Measurements from ENCODE around the gene DDX56.
"Not testable (repeated sequence)": the region's sequence is repeated elsewhere in the genome, so short reads cannot be mapped to it uniquely, and the experiment has no call there.

DDX56 gene

DNA sequence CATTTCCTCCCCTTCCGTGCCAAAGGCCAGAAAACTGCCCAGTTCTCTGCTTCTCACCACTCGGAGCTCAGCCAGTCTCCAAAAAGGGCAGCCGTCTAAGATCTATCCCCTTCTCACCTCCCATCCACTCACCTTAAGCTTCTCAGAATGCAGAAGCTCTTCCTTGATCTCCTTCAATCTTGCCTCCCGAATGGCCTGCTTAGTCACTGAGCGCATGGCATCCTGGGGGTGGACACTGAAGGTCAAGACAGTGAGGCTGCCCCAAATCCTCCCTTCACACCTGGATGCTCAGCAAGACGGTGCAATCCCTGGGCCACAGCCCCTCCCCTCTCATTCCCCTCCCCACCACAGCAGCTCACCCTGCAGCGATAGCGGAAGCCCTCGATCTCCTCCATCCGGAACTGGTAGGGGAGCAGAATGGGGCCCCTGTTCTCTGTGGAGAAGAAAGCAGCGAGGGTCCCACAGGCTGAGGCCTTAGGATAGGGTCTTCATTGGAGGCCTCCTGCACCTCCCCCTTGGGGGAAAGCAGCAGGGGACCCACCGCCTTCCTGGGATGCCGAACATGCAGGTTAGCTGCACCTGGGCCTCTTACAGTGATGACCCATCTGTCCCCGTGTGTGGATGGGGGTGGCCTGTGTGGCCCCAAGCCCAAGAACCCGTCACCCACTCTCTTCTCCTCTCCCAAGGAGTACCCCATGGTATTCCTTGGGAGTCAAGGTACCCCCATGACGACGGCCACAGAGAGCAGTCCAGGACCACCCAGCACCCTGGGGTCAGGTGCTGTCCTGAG is 4.7 kb downstream of the DDX56 start:
- H3K27me3 ChIP-seq (ENCODE audit: low read depth, low read length) = no peaks in the 10 kb centered on the region
- H3K4me3 ChIP-seq (ENCODE audit: low read depth in 1 of 2, low read length in 2 of 2) = no peak overlapping the region
- no peak overlapping the region for H3K27ac ChIP-seq (ENCODE audit: low read length)
- peaks cover 76 to 86% of the 10 kb centered on the region in 2 donors for H3K36me3 ChIP-seq (ENCODE audit: control insufficient read depth in 1 of 2, insufficient read depth in 2 of 2, low read length in 2 of 2)
- H3K9me3 ChIP-seq (ENCODE audit: control insufficient read depth in 1 of 2, low read length in 2 of 2) = no peaks in the 10 kb centered on the region
- peaks cover 9 to 13% of the 10 kb centered on the region in 2 donors for H3K4me1 ChIP-seq (ENCODE audit: control insufficient read depth in 1 of 2, insufficient read depth in 2 of 2, low read length in 2 of 2)

DNA sequence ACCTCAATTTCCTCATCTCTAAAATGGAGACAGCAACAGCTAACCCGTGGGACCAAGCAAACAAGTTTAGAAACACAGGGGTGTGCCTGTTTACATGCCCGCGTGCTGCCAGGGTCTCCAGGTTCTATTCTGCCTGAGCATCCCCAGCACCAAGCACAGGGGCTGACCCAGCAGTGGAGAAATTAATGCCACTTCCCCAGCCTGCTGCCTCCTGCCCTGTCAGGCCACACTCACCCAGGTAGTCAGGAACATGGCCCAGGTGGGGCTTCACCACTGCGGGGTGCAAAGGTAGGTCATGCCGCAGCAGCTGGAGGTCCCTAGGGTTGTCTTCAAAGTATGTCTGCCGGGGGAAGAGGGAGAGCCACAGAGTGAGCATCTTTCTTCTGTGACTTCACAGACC is 5.8 kb downstream of the DDX56 start:
- no peaks in the 10 kb centered on the region for H3K9me3 ChIP-seq (ENCODE audit: control insufficient read depth in 1 of 2, low read length in 2 of 2)
- no peaks in the 10 kb centered on the region for H3K27me3 ChIP-seq (ENCODE audit: low read depth, low read length)
- peaks cover 5 to 7% of the 10 kb centered on the region in 2 donors for H3K4me1 ChIP-seq (ENCODE audit: control insufficient read depth in 1 of 2, insufficient read depth in 2 of 2, low read length in 2 of 2)
- no peak overlapping the region for H3K27ac ChIP-seq (ENCODE audit: low read length)
- H3K36me3 ChIP-seq (ENCODE audit: control insufficient read depth in 1 of 2, insufficient read depth in 2 of 2, low read length in 2 of 2) = peaks cover 76 to 88% of the 10 kb centered on the region in 2 donors
- H3K4me3 ChIP-seq (ENCODE audit: low read depth in 1 of 2, low read length in 2 of 2) = no peak overlapping the region

DNA sequence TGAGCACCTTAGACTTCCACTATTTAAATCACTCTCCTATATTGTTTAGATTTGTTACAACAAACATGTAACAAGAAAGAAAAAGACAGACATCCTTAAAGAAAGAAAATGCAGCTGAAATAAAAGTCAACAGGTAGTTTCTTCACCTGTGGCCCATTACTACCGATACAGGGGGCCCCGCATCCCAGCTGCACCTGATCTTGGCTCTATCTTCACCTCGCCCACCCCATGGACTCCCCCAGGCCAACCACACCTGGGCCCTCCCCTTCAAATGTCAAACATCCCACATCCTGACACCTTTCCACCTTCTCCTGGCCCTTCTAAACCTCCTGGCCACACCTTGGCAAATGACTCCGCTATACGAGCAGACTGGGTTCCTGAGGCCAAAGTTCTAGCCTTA is 7.0 kb downstream of the DDX56 start:
- no peak overlapping the region for H3K4me3 ChIP-seq (ENCODE audit: low read depth in 1 of 2, low read length in 2 of 2)
- H3K36me3 ChIP-seq (ENCODE audit: control insufficient read depth in 1 of 2, insufficient read depth in 2 of 2, low read length in 2 of 2) = peaks cover 64 to 77% of the 10 kb centered on the region in 2 donors
- no peaks in the 10 kb centered on the region for H3K9me3 ChIP-seq (ENCODE audit: control insufficient read depth in 1 of 2, low read length in 2 of 2)
- H3K4me1 ChIP-seq (ENCODE audit: control insufficient read depth in 1 of 2, insufficient read depth in 2 of 2, low read length in 2 of 2) = no peaks in the 10 kb centered on the region
- H3K27ac ChIP-seq (ENCODE audit: low read length) = no peak overlapping the region
- H3K27me3 ChIP-seq (ENCODE audit: low read depth, low read length) = no peaks in the 10 kb centered on the region

DNA sequence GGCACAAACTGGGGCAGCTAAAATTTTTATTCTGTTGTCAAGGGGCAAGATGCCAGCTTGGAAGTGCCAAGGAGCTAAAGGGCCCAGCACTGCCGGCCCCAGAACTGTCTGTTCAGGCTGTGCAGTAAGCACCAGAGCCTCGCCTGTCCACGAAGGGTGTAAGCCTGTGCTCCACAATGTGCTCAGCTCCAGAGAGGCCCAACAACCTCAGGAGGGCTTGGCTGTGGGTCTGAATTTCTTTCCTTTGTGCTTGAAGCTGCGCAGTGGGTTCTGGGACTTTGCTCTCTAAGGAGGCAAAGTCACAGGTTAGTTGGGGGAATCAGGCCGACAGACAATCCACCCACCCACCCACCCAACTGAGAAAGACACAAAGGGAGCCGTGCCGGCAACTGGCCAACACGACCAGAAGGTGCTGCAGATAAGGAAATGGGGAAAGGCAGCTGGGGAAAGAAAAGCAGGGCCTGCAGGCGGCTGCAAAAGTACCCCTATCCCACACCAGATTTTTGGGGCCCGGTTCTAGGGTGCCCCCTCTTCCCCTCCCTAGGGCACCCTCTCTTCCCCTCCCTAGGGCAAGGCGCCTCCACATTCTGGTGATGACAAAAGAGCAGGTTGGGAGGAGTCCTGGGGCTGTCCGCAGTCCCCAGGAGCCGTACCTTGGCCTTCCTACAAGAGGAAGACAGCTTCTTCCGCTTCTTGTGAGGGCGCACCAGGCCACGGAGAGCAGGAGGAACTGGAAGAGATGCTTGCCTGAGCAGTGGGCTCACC is 7.7 kb downstream of the DDX56 start:
- Histone ChIP-seq H3K36me3 (ENCODE audit: control insufficient read depth in 1 of 2, insufficient read depth in 2 of 2, low read length in 2 of 2) (peaks cover 59 to 70% of the 10 kb centered on the region in 2 donors), H3K9me3 (ENCODE audit: control insufficient read depth in 1 of 2, low read length in 2 of 2) (no peaks in the 10 kb centered on the region), H3K27me3 (ENCODE audit: low read depth, low read length) (no peaks in the 10 kb centered on the region), H3K4me1 (ENCODE audit: control insufficient read depth in 1 of 2, insufficient read depth in 2 of 2, low read length in 2 of 2) (no peaks in the 10 kb centered on the region), H3K27ac (ENCODE audit: low read length) (no peak overlapping the region), H3K4me3 (ENCODE audit: low read depth in 1 of 2, low read length in 2 of 2) (no peak overlapping the region)

DNA sequence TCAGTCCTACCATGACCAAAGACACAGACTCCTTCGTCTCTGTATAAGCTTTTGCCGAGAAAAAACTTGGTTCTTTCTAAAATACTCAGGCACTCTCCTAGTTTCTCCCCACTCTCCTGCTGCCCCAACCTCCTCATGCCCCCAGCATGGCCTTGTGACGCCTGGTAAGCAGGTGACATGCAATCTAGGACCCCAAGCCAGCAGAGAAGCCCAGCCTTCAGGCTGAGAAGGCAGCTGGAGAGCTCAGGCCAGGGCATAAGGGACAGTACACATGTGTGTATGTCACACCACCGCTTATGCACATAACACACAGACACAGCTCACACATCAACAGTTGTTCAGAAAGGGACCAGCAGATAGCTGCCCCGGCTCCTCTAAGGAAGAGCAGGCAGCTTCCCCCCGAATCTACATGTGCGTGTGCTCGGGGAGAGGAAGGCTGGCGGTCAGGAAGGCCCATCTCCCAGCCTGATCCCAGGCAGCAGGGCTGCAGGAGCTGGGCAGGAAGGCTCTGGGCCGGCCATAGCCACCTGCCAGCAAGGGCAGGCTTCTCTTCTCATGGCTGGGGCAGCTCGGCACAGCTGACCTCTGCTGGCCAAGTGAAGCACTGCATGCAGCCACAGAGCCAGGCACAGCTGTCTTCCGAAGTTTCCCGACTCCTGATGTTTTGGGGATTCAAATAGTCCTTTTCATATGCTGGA is 8.5 kb downstream of the DDX56 start:
- H3K9me3 ChIP-seq (ENCODE audit: control insufficient read depth in 1 of 2, low read length in 2 of 2) = no peaks in the 10 kb centered on the region
- no peak overlapping the region for H3K4me3 ChIP-seq (ENCODE audit: low read depth in 1 of 2, low read length in 2 of 2)
- H3K4me1 ChIP-seq (ENCODE audit: control insufficient read depth in 1 of 2, insufficient read depth in 2 of 2, low read length in 2 of 2) = no peaks in the 10 kb centered on the region
- H3K36me3 ChIP-seq (ENCODE audit: control insufficient read depth in 1 of 2, insufficient read depth in 2 of 2, low read length in 2 of 2) = peaks cover 52 to 63% of the 10 kb centered on the region in 2 donors
- no peak overlapping the region for H3K27ac ChIP-seq (ENCODE audit: low read length)
- no peaks in the 10 kb centered on the region for H3K27me3 ChIP-seq (ENCODE audit: low read depth, low read length)

DNA sequence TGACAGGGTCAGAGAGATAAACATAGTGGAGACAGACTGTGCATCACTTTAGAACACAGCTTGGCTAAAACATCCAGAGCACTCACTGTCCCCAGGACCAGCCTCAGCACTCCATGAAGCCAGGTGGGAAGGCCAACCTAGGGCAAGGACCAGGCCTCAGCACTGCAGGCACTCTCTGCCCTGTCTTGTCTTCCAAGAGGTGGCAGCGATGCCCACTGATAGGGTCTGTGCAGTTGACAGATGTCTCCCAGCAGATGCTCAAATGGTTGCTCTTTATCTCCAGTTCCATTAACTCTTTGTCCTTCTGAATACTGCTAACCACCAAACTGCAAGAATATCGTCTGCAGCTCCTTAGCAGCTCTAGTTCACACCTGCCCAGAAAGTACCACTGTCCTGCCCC is 9.1 kb downstream of the DDX56 start:
- H3K4me1 ChIP-seq (ENCODE audit: control insufficient read depth in 1 of 2, insufficient read depth in 2 of 2, low read length in 2 of 2) = no peaks in the 10 kb centered on the region
- no peaks in the 10 kb centered on the region for H3K27me3 ChIP-seq (ENCODE audit: low read depth, low read length)
- no peak overlapping the region for H3K27ac ChIP-seq (ENCODE audit: low read length)
- H3K36me3 ChIP-seq (ENCODE audit: control insufficient read depth in 1 of 2, insufficient read depth in 2 of 2, low read length in 2 of 2) = peaks cover 45 to 56% of the 10 kb centered on the region in 2 donors
- no peaks in the 10 kb centered on the region for H3K9me3 ChIP-seq (ENCODE audit: control insufficient read depth in 1 of 2, low read length in 2 of 2)
- no peak overlapping the region for H3K4me3 ChIP-seq (ENCODE audit: low read depth in 1 of 2, low read length in 2 of 2)

DNA sequence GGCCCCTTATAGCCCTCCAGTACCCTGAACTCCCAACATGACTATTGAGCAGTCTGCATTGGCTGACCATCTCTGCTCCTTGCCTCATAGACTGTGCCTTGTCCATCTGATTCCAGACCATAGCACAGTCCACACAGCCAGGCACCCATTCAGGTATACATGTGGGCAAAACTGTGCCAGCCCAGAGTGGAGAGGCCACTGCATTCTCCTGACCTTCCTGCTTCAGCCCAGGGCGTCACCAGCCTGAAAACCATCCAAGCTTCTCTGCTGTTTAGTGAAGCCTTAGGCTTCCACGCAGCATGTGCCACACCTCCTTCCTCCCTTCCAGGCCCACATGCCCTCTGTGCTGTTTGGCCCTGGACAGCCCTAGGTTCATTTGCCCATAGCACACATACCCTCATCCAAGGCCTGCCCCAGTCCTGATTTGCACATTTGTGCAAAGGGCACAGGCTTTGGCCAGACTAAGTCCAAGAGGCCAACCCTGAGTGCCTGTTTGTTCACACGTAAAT is 10.5 kb downstream of the DDX56 start:
- Histone ChIP-seq H3K36me3 (ENCODE audit: control insufficient read depth in 1 of 2, insufficient read depth in 2 of 2, low read length in 2 of 2) (peaks cover 31 to 43% of the 10 kb centered on the region in 2 donors), H3K27ac (ENCODE audit: low read length) (no peak overlapping the region), H3K4me1 (ENCODE audit: control insufficient read depth in 1 of 2, insufficient read depth in 2 of 2, low read length in 2 of 2) (no peaks in the 10 kb centered on the region), H3K4me3 (ENCODE audit: low read depth in 1 of 2, low read length in 2 of 2) (no peak overlapping the region), H3K9me3 (ENCODE audit: control insufficient read depth in 1 of 2, low read length in 2 of 2) (no peaks in the 10 kb centered on the region), H3K27me3 (ENCODE audit: low read depth, low read length) (no peaks in the 10 kb centered on the region)

DNA sequence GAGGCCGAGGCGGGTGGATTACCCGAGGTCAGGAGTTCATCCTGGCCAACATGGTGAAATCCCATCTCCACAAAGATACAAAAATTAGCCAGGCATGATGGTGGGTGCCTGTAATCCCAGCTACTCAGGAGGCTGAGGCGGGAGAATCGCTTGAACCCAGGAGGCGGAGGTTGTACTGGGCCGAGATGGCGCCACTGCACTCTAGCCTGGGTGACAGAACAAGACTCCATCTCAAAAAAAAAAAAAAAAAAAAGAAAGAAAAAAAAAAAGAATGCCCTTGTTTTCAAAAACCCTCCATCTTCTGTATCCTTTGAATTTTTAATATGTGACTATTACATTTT is 11.1 kb downstream of the DDX56 start:
- not testable (repeated sequence) for H3K27ac ChIP-seq (ENCODE audit: low read length); H3K4me3 ChIP-seq (ENCODE audit: low read depth in 1 of 2, low read length in 2 of 2); H3K4me1 ChIP-seq (ENCODE audit: control insufficient read depth in 1 of 2, insufficient read depth in 2 of 2, low read length in 2 of 2); H3K9me3 ChIP-seq (ENCODE audit: control insufficient read depth in 1 of 2, low read length in 2 of 2); H3K27me3 ChIP-seq (ENCODE audit: low read depth, low read length)
- H3K36me3 ChIP-seq (ENCODE audit: control insufficient read depth in 1 of 2, insufficient read depth in 2 of 2, low read length in 2 of 2) = peaks cover 25 to 36% of the 10 kb centered on the region in 2 donors

DNA sequence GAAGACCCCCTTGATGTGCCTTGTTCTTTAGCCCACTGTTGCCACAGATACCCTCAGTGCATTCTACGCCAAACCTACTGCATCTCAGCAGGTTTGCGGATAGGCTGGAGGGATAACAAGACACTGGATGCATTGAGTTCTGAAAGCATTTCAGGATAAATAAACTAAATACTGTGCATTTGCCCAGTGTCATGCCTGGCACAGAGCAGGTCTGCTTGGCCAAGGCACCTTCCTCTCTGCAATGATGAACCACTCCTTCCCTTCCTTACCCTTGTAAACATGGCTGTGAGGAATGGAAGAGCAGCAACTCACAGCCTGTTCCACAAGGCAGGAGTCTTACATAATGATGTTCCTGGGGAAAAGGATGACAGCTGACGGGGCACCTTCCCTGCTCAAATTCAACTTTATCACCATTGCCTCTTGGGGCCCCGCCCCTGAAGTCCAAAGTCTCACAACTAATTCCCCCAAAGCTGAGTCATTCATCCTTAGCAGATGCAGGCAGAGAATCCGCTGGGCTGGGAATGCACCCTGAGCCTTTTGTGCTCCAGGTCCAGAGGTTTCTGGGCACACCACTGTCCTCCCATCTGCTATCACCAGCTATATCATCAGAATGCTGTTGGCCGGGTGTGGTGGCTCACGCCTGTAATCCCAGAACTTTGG is 11.6 kb downstream of the DDX56 start:
- H3K27me3 ChIP-seq (ENCODE audit: low read depth, low read length) = no peaks in the 10 kb centered on the region
- H3K4me1 ChIP-seq (ENCODE audit: control insufficient read depth in 1 of 2, insufficient read depth in 2 of 2, low read length in 2 of 2) = no peaks in the 10 kb centered on the region
- H3K27ac ChIP-seq (ENCODE audit: low read length) = no peak overlapping the region
- no peaks in the 10 kb centered on the region for H3K9me3 ChIP-seq (ENCODE audit: control insufficient read depth in 1 of 2, low read length in 2 of 2)
- H3K4me3 ChIP-seq (ENCODE audit: low read depth in 1 of 2, low read length in 2 of 2) = no peak overlapping the region
- H3K36me3 ChIP-seq (ENCODE audit: control insufficient read depth in 1 of 2, insufficient read depth in 2 of 2, low read length in 2 of 2) = peaks cover 20 to 31% of the 10 kb centered on the region in 2 donors

DNA sequence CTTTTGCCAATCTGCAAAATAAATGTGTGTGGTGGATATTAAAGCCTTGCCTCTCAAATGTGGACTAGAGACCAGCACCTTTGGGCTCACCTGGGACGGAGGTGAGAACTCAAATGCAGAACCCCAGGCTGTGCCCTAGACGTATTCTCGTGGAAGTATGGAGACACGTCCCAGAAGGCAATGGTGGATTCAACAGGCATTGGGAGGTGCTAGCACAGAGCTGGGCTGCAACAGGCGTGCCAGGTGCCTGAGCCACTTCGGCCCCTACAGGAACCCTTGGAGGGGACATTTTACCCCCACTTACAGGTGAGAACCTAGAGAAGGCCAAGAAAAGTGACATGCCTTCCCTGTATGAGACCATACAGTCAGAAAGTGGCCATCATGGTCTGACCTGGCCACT is 12.2 kb downstream of the DDX56 start:
- no peaks in the 10 kb centered on the region for H3K9me3 ChIP-seq (ENCODE audit: control insufficient read depth in 1 of 2, low read length in 2 of 2)
- H3K4me3 ChIP-seq (ENCODE audit: low read depth in 1 of 2, low read length in 2 of 2) = no peak overlapping the region
- H3K4me1 ChIP-seq (ENCODE audit: control insufficient read depth in 1 of 2, insufficient read depth in 2 of 2, low read length in 2 of 2) = no peaks in the 10 kb centered on the region
- peaks cover 14 to 25% of the 10 kb centered on the region in 2 donors for H3K36me3 ChIP-seq (ENCODE audit: control insufficient read depth in 1 of 2, insufficient read depth in 2 of 2, low read length in 2 of 2)
- H3K27ac ChIP-seq (ENCODE audit: low read length) = no peak overlapping the region
- no peaks in the 10 kb centered on the region for H3K27me3 ChIP-seq (ENCODE audit: low read depth, low read length)

DNA sequence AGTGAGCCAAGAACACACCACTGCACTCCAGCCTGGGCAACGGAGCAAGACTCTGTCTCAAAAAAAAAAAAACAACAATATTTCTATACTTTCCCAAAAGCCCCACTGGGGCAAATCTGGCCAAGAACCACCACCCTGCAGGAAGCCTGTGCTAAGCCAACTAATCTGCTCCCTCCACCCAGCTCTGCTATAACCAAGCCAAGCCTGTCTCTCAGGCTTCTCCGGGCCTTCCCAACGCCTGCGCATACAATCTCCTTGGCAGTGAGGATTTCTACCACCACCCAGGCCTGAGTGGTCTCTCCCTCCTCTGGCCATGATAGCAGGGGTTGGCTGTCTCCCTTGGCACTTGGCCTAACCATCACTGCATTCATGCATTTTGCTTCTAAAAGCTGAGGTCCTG is 14.2 kb downstream of the DDX56 start:
- Histone ChIP-seq H3K9me3 (ENCODE audit: control insufficient read depth in 1 of 2, low read length in 2 of 2) (no peaks in the 10 kb centered on the region), H3K4me3 (ENCODE audit: low read depth in 1 of 2, low read length in 2 of 2) (no peak overlapping the region), H3K36me3 (ENCODE audit: control insufficient read depth in 1 of 2, insufficient read depth in 2 of 2, low read length in 2 of 2) (peaks cover 5 to 10% of the 10 kb centered on the region in 2 donors), H3K27ac (ENCODE audit: low read length) (no peak overlapping the region), H3K4me1 (ENCODE audit: control insufficient read depth in 1 of 2, insufficient read depth in 2 of 2, low read length in 2 of 2) (no peaks in the 10 kb centered on the region), H3K27me3 (ENCODE audit: low read depth, low read length) (no peaks in the 10 kb centered on the region)

All from muscle layer of duodenum (tissue), 2 donors.